HCT116 (cell line): ENCODE data around the gene SLC5A10. TPM values are rescaled to one million over a fixed set of nuclear protein-coding genes. Genes with fewer than 3 reads are reported as not detected.

Source experiments
- ATAC-seq: fragments of 200-7000 bp; cut with Tn5 transposase; 2 replicates; pipeline ENCODE4 v1.9.1; 2020; ENCODE audit warnings: mild to moderate bottlenecking, moderate library complexity
- BruUV-seq: library from RNA; stranded (reverse); fragments of 400-500 nt; replicated peaks from 2 replicates; lab custom pipeline; 2021; lab: Mats Ljungman, UMichigan
- CTCF ChIA-PET: fragments of 300-600 bp; sonication (Branson Sonifier 250); formaldehyde crosslinking; loops from one replicate; lab custom pipeline; 2021; ENCODE audit warnings: antibody characterized with exemption; lab: Charles Lee
- POLR2A ChIA-PET: fragments of 300-600, 350-600 bp; sonication (Branson Sonifier 250); formaldehyde crosslinking; loops from one replicate; lab custom pipeline; 2021; ENCODE audit warnings: antibody characterized with exemption; lab: Charles Lee
- RAD21 ChIA-PET, 2 experiments: fragments of 300-600 bp; sonication (Branson Sonifier 250); formaldehyde crosslinking; loops; one replicate each; lab custom pipeline; 2023; ENCODE audit warnings: low total read pairs in 2 of 2; ENCODE audit not compliant: uncharacterized antibody in 2 of 2, unreplicated experiment in 2 of 2, low non-redundant PET in 1 of 2; lab: Charles Lee
- DNase-seq: peaks from one replicate; pipeline ENCODE4 v3.0.0-alpha.2; 2010; ENCODE audit warnings: low read depth, low spot score
- H2AFZ ChIP-seq: fragments of 200-600 bp; shearing (Covaris generic), sonication (generic); 2 replicates; pipeline ENCODE4 v1.6.1; 2017; ENCODE audit warnings: low read depth, mixed run types, mixed read lengths, antibody characterized with exemption, low read length; ENCODE audit not compliant: poor library complexity, severe bottlenecking
- H3K27ac ChIP-seq: 2 replicates; pipeline ENCODE4 v1.5.1; 2012; ENCODE audit warnings: low read depth, low read length
- H3K27me3 ChIP-seq: fragments of 200-600 bp; sonication (generic); 2 replicates; pipeline ENCODE4 v1.6.1; 2016; ENCODE audit warnings: mixed run types, low read length, mixed read lengths; ENCODE audit not compliant: insufficient read depth
- H3K36me3 ChIP-seq, 2 experiments: fragments of 200-500 bp in 1 of 2; fragments of 200-600 bp in 1 of 2; sonication (Bioruptor generic) in 1 of 2; sonication (generic) in 1 of 2; 2 replicates each; pipeline versions ENCODE4 v1.5.1 to v1.6.1; 2014 to 2016; ENCODE audit warnings: low read length in 2 of 2, inconsistent platforms in 1 of 2, mixed read lengths in 1 of 2, mixed run types in 1 of 2; ENCODE audit not compliant: insufficient read depth in 2 of 2, control insufficient read depth in 1 of 2
- H3K4me1 ChIP-seq, 2 experiments: fragments of 200-600 bp in 1 of 2; sonication (generic) in 1 of 2; 2 replicates each; pipeline versions ENCODE4 v1.5.1 to v1.6.1; 2012 to 2017; ENCODE audit warnings: low read length in 2 of 2, inconsistent platforms in 1 of 2, mild to moderate bottlenecking in 1 of 2, mixed read lengths in 1 of 2, mixed run types in 1 of 2, moderate library complexity in 1 of 2; ENCODE audit not compliant: insufficient read depth in 2 of 2, control insufficient read depth in 1 of 2
- H3K4me2 ChIP-seq: fragments of 200-600 bp; sonication (generic); 2 replicates; pipeline ENCODE4 v1.6.1; 2017; ENCODE audit warnings: mixed run types, low read length, mixed read lengths
- H3K4me3 ChIP-seq, 2 experiments: fragments of 200-600 bp in 1 of 2; sonication (generic) in 1 of 2; replicated peaks in 1 of 2; 2 replicates each; pipeline ENCODE4 v1.5.1; 2011 to 2016; ENCODE audit warnings: low read length in 2 of 2, control low read depth in 1 of 2, low read depth in 1 of 2, mild to moderate bottlenecking in 1 of 2, mixed read lengths in 1 of 2, mixed run types in 1 of 2
- H3K79me2 ChIP-seq: fragments of 200-600 bp; sonication (generic); 2 replicates; pipeline ENCODE4 v1.6.1; 2017; ENCODE audit warnings: mild to moderate bottlenecking, mixed run types, low read length, moderate library complexity, mixed read lengths; ENCODE audit not compliant: insufficient read depth
- H3K9ac ChIP-seq: fragments of 200-600 bp; sonication (generic); 2 replicates; pipeline ENCODE4 v1.6.1; 2016; ENCODE audit warnings: low read length, mixed read lengths
- H3K9me2 ChIP-seq: fragments of 200-600 bp; sonication (generic), shearing (Covaris generic); 2 replicates; pipeline ENCODE4 v1.6.1; 2017; ENCODE audit warnings: mixed run types, mild to moderate bottlenecking, moderate library complexity; ENCODE audit not compliant: insufficient read depth
- H3K9me3 ChIP-seq, 2 experiments: fragments of 200-500 bp in 1 of 2; fragments of 200-600 bp in 1 of 2; sonication (Bioruptor generic) in 1 of 2; sonication (generic) in 1 of 2; 2 replicates each; pipeline ENCODE4 v1.6.1; 2014 to 2017; ENCODE audit warnings: low read length in 2 of 2, mixed read lengths in 2 of 2, inconsistent platforms in 1 of 2, low read depth in 1 of 2, mild to moderate bottlenecking in 1 of 2, mixed run types in 1 of 2, moderate library complexity in 1 of 2; ENCODE audit not compliant: control insufficient read depth in 1 of 2, insufficient read depth in 1 of 2
- H4K20me1 ChIP-seq: fragments of 200-600 bp; sonication (generic), shearing (Covaris generic); 2 replicates; pipeline ENCODE4 v1.6.1; 2017; ENCODE audit warnings: mixed run types, mild to moderate bottlenecking, moderate library complexity; ENCODE audit not compliant: insufficient read depth
- CEBPB ChIP-seq: IDR thresholded peaks from 2 replicates; pipeline ENCODE4 v1.6.1; 2012; ENCODE audit warnings: low read depth
- EZH2phosphoT487 ChIP-seq: fragments of 200-600 bp; IDR thresholded peaks from 2 replicates; pipeline ENCODE4 v1.6.1; 2018; ENCODE audit warnings: antibody characterized with exemption, borderline replicate concordance
- JUND ChIP-seq: IDR thresholded peaks from 2 replicates; pipeline ENCODE4 v1.6.1; 2012
- POLR2A ChIP-seq: IDR thresholded peaks from 2 replicates; pipeline ENCODE4 v1.7.0; 2011; ENCODE audit warnings: borderline replicate concordance; ENCODE audit not compliant: insufficient read depth, insufficient read length; ENCODE audit errors: extremely low read depth
- RAD21 ChIP-seq: IDR thresholded peaks from 2 replicates; pipeline ENCODE4 v1.6.1; 2012; ENCODE audit warnings: low read depth, mild to moderate bottlenecking
- REST ChIP-seq: IDR thresholded peaks from 2 replicates; pipeline ENCODE4 v1.6.1; 2012; ENCODE audit warnings: low read depth
- SIN3A ChIP-seq: IDR thresholded peaks from 2 replicates; pipeline ENCODE4 v1.6.1; 2012; ENCODE audit warnings: low read depth
- SP1 ChIP-seq: IDR thresholded peaks from 2 replicates; pipeline ENCODE4 v1.6.1; 2012; ENCODE audit warnings: low read depth
- SRF ChIP-seq: IDR thresholded peaks from 2 replicates; pipeline ENCODE4 v1.6.1; 2012; ENCODE audit warnings: low read depth
- TCF7L2 ChIP-seq: IDR thresholded peaks from 2 replicates; pipeline ENCODE4 v1.7.0; 2011; ENCODE audit warnings: borderline replicate concordance, inconsistent platforms; ENCODE audit not compliant: insufficient read depth, insufficient read length; ENCODE audit errors: extremely low read depth
- ZNF274 ChIP-seq: fragments of 200-500 bp; sonication (Bioruptor generic); IDR thresholded peaks from 2 replicates; pipeline ENCODE4 v1.6.1; 2014; ENCODE audit warnings: mild to moderate bottlenecking, low read depth, low read length, inconsistent platforms
- intact Hi-C: fragments of 100-400 bp; cut with micrococcal nuclease; formaldehyde crosslinking; loops from 2 replicates; pipeline ENCODE4 v1.10.0; 2022
- total RNA-seq: library from RNA; stranded (reverse); gene quantifications from one replicate; pipeline ENCODE4 v1.2.1, GENCODE V29; 2021; ENCODE audit not compliant: unreplicated experiment
- TF ChIP-seq, protein P1 (sequence below), 3 experiments: fragments of 200-600 bp in 1 of 3; sonication (generic) in 1 of 3; IDR thresholded peaks in 2 of 3; conservative IDR thresholded peaks in 1 of 3; 2 replicates each; pipeline ENCODE4 v1.5.1; 2012 to 2017; ENCODE audit warnings: low read depth in 2 of 3, low read length in 2 of 3, antibody characterized with exemption in 1 of 3, borderline replicate concordance in 1 of 3, control low read depth in 1 of 3, mild to moderate bottlenecking in 1 of 3, mixed read lengths in 1 of 3, mixed run types in 1 of 3, moderate library complexity in 1 of 3; ENCODE audit not compliant: insufficient read depth in 1 of 3
- TF ChIP-seq, protein P2 (sequence below): IDR thresholded peaks from 2 replicates; pipeline ENCODE4 v1.6.1; 2012

The SLC5A10 gene
- total RNA-seq, 1 experiment from 2014 or later = not detected

- TF ChIP-seq ZNF274 (no peak), REST (no peak), SRF (no peak), SIN3A (no peak), JUND (no peak), EZH2phosphoT487 (no peak), CEBPB (no peak), TCF7L2 (no peak), SP1 (no peak), RAD21 (no peak), POLR2A (no peak)
- TF ChIP-seq, protein P1, sequence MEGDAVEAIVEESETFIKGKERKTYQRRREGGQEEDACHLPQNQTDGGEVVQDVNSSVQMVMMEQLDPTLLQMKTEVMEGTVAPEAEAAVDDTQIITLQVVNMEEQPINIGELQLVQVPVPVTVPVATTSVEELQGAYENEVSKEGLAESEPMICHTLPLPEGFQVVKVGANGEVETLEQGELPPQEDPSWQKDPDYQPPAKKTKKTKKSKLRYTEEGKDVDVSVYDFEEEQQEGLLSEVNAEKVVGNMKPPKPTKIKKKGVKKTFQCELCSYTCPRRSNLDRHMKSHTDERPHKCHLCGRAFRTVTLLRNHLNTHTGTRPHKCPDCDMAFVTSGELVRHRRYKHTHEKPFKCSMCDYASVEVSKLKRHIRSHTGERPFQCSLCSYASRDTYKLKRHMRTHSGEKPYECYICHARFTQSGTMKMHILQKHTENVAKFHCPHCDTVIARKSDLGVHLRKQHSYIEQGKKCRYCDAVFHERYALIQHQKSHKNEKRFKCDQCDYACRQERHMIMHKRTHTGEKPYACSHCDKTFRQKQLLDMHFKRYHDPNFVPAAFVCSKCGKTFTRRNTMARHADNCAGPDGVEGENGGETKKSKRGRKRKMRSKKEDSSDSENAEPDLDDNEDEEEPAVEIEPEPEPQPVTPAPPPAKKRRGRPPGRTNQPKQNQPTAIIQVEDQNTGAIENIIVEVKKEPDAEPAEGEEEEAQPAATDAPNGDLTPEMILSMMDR (IDR thresholded peaks at IDR 0.05 in 2 of 3, conservative IDR thresholded peaks at IDR 0.05 in 1 of 3; ENCODE audit: borderline replicate concordance in 1 of 3, insufficient read depth in 1 of 3, low read depth in 2 of 3, low read length in 2 of 3) = no peak
- TF ChIP-seq, protein P2, sequence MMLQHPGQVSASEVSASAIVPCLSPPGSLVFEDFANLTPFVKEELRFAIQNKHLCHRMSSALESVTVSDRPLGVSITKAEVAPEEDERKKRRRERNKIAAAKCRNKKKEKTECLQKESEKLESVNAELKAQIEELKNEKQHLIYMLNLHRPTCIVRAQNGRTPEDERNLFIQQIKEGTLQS = no peak
- TF ChIP-seq, all 23 proteins: peak for 0
- Histone ChIP-seq H3K4me2 (no peak overlapping the region), H3K9me2 (no peaks in the 10 kb centered on the region), H2AFZ (no peak overlapping the region), H4K20me1 (no peaks in the 10 kb centered on the region), H3K4me1 (peaks cover 2 to 8% of the 10 kb centered on the region in 2 experiments), H3K27ac (no peak overlapping the region), H3K9ac (no peak overlapping the region), H3K79me2 (peaks cover 46% of the 10 kb centered on the region; the same call in 1 of the 2 replicates), H3K36me3 (peaks cover 18 to 23% of the 10 kb centered on the region in 2 experiments; a peak in 3 of 4 replicates), H3K4me3 (no peak overlapping the region), H3K27me3 (no peaks in the 10 kb centered on the region), H3K9me3 (no peaks in the 10 kb centered on the region)
- DNase-seq (no peak), ATAC-seq (no peak)
- intact Hi-C loops = no loop called here
- ChIA-PET CTCF (no interaction called here), RAD21 (no interaction called here), POLR2A (no interaction called here)
- no TSS peak for BruUV-seq
Observed at GRCh38 chr17:18987862-18988545, 36.0 kb downstream of the SLC5A10 start.
